Prostate gland (tissue), 2 donors: ENCODE measurements around the gene SORBS1. TPM values are rescaled to one million over a fixed set of nuclear protein-coding genes. Genes with fewer than 3 reads are reported as not detected.

Source experiments
- DNase-seq: peaks from one replicate; pipeline ENCODE4 v3.0.0-alpha.2; 2019; ENCODE audit warnings: low spot score
- H3K27ac ChIP-seq, 2 donors: fragments of 200-600 bp; sonication (generic); 2 replicates each; pipeline ENCODE4 v1.5.1; 2017 to 2019
- H3K27me3 ChIP-seq: fragments of 200-600 bp; sonication (generic); replicated peaks from 2 replicates; pipeline ENCODE4 v1.5.1; 2019; ENCODE audit not compliant: insufficient read depth
- H3K36me3 ChIP-seq, 2 donors: fragments of 200-600 bp; sonication (generic); 1 replicate in 1 of 2; 2 replicates in 1 of 2; pipeline versions ENCODE4 v1.5.1 to v1.8.1; 2017 to 2019
- H3K4me1 ChIP-seq: fragments of 200-600 bp; sonication (generic); replicated peaks from 2 replicates; pipeline ENCODE4 v1.5.1; 2019
- H3K4me3 ChIP-seq, 2 donors: fragments of 200-600 bp; sonication (generic); 2 replicates each; pipeline ENCODE4 v1.5.1; 2017 to 2019
- H3K9me3 ChIP-seq: fragments of 200-600 bp; sonication (generic); 2 replicates; pipeline ENCODE4 v1.5.1; 2017
- CTCF ChIP-seq, 4 experiments: fragments of 200-600 bp in 2 of 4; fragments of 450-650 bp in 2 of 4; sonication (generic) in 2 of 4; IDR thresholded peaks; 1 replicate in 3 of 4; 2 replicates in 1 of 4; pipeline ENCODE4 v1.5.1; 2016 to 2019; ENCODE audit warnings: antibody characterized with exemption in 4 of 4, mild to moderate bottlenecking in 2 of 4, moderate library complexity in 2 of 4
- POLR2A ChIP-seq: fragments of 450-650 bp; IDR thresholded peaks from one replicate; pipeline ENCODE4 v1.6.1; 2016; ENCODE audit warnings: antibody characterized with exemption, mild to moderate bottlenecking
- POLR2AphosphoS5 ChIP-seq: sonication (generic); formaldehyde crosslinking; IDR thresholded peaks from one replicate; pipeline ENCODE4 v1.6.1; 2017; ENCODE audit warnings: antibody characterized with exemption
- WGBS: methylation state at CpG from one replicate; pipeline ENCODE4 v1.1.5; 2018; 5-methylcytosine and 5-hydroxymethylcytosine counted together
- intact Hi-C: fragments of 100-400 bp; cut with DNase I; formaldehyde crosslinking; loops from one replicate; pipeline ENCODE4 v1.14.2; 2022
- total RNA-seq, 2 donors: library from RNA; depleted of rRNA; stranded (reverse); fragments of >200 nt; gene quantifications; one replicate each; pipeline ENCODE4 v1.1.0, GENCODE V29; 2016

Gene SORBS1
- total RNA-seq, 2 donors from 2014 or later = 84.6 to 189 TPM

GRCh38 chr10:95282107-95282506 lies 279.1 kb downstream of the SORBS1 start:
- 94% methylated on average over 3 of the region's 3 CpGs for WGBS
- no peak for DNase-seq
- H3K27me3 ChIP-seq = no peaks in the 10 kb centered on the region
- H3K27ac ChIP-seq = no peak overlapping the region
- H3K4me3 ChIP-seq = no peak overlapping the region
- H3K9me3 ChIP-seq = no peaks in the 10 kb centered on the region
- H3K4me1 ChIP-seq = no peaks in the 10 kb centered on the region
- TF ChIP-seq POLR2A = no peak
- no peak for TF ChIP-seq CTCF (IDR thresholded peaks at IDR 0.05)
- no peak for TF ChIP-seq POLR2AphosphoS5
- no peaks in the 10 kb centered on the region for H3K36me3 ChIP-seq
- intact Hi-C loops = no loop called here

GRCh38 chr10:95281206-95281605 lies 280.0 kb downstream of the SORBS1 start:
- H3K4me3 ChIP-seq = no peak overlapping the region
- no peak for DNase-seq
- WGBS = 90% methylated on average over 2 of the region's 2 CpGs

GRCh38 chr10:95280637-95281036 lies 280.5 kb downstream of the SORBS1 start:
- Histone ChIP-seq H3K9me3 (no peaks in the 10 kb centered on the region), H3K27me3 (no peaks in the 10 kb centered on the region), H3K4me1 (no peaks in the 10 kb centered on the region), H3K4me3 (no peak overlapping the region), H3K27ac (no peak overlapping the region), H3K36me3 (no peaks in the 10 kb centered on the region)
- intact Hi-C loops = no loop called here
- TF ChIP-seq POLR2AphosphoS5 (no peak), CTCF (IDR thresholded peaks at IDR 0.05) (no peak), POLR2A (no peak)
- DNase-seq = no peak
- WGBS = 69% methylated on average over 2 of the region's 2 CpGs

More at GRCh38 chr10:95281206-95281605, 280.0 kb downstream of the SORBS1 start:
- Histone ChIP-seq H3K4me1 (no peaks in the 10 kb centered on the region), H3K9me3 (no peaks in the 10 kb centered on the region), H3K36me3 (no peaks in the 10 kb centered on the region), H3K27ac (no peak overlapping the region), H3K27me3 (no peaks in the 10 kb centered on the region)
- no peak for TF ChIP-seq POLR2A
- TF ChIP-seq CTCF (IDR thresholded peaks at IDR 0.05) = no peak
- no peak for TF ChIP-seq POLR2AphosphoS5
- intact Hi-C loops = no loop called here

- intact Hi-C loops = no loop called here
- peak overlapping the region; percentile 47 to 52 for H3K27ac ChIP-seq
- no peaks in the 10 kb centered on the region for H3K9me3 ChIP-seq
- H3K36me3 ChIP-seq = no peaks in the 10 kb centered on the region
- WGBS = 70% methylated on average over 4 of the region's 4 CpGs
- H3K4me1 ChIP-seq = no peaks in the 10 kb centered on the region
- no peak for DNase-seq
- no peak overlapping the region for H3K4me3 ChIP-seq
- H3K27me3 ChIP-seq = no peaks in the 10 kb centered on the region
- TF ChIP-seq CTCF (IDR thresholded peaks at IDR 0.05) = no peak
- no peak for TF ChIP-seq POLR2AphosphoS5
- no peak for TF ChIP-seq POLR2A
Observed at GRCh38 chr10:95279042-95279820, 281.9 kb downstream of the SORBS1 start.
